ENCODE results near the gene SENP1. TPM values are rescaled to one million over a fixed set of nuclear protein-coding genes. Genes with fewer than 3 reads are reported as not detected.

Gene SENP1
- total RNA-seq, 1 experiment from 2014 or later: 41.6 TPM

GRCh38 chr12:48021485-48022179 is 84.2 kb downstream of the SENP1 start:
- no peaks in the 10 kb centered on the region for H3K4me1 ChIP-seq (ENCODE audit: insufficient read depth, low read length, poor library complexity, severe bottlenecking)
- no TSS peak for BruUV-seq (replicated peaks)
- ChIA-PET CTCF (no interaction called here), POLR2A (ENCODE audit: low non-redundant PET) (no interaction called here)
- no peak for DNase-seq (ENCODE audit: low spot score)
- H3K36me3 ChIP-seq (ENCODE audit: insufficient read depth, low read length, poor library complexity, severe bottlenecking): no peaks in the 10 kb centered on the region
- no peaks in the 10 kb centered on the region for H3K9me3 ChIP-seq (ENCODE audit: low read depth, low read length, poor library complexity, severe bottlenecking)
- intact Hi-C loops (cut with micrococcal nuclease; ENCODE audit: unreplicated experiment): no loop called here
- TF ChIP-seq EZH2 (IDR thresholded peaks at IDR 0.05; ENCODE audit: borderline replicate concordance, low read depth, low read length, poor library complexity, severe bottlenecking) (no peak), CTCF (conservative IDR thresholded peaks at IDR 0.05; ENCODE audit: low read depth, low read length) (no peak)
- peaks cover under 1% of the 10 kb centered on the region for H3K27me3 ChIP-seq (replicated peaks; ENCODE audit: insufficient read depth, low read depth, low read length, poor library complexity)
- no peak overlapping the region for H3K4me3 ChIP-seq (ENCODE audit: low read depth, low read length, poor library complexity, severe bottlenecking)
- no peak overlapping the region for H3K27ac ChIP-seq (ENCODE audit: low read depth, low read length, poor library complexity, severe bottlenecking)

- BruUV-seq (replicated peaks): no TSS peak
- H3K4me3 ChIP-seq (ENCODE audit: low read depth, low read length, poor library complexity, severe bottlenecking): no peak overlapping the region
- no peaks in the 10 kb centered on the region for H3K36me3 ChIP-seq (ENCODE audit: insufficient read depth, low read length, poor library complexity, severe bottlenecking)
- ChIA-PET CTCF (no interaction called here), POLR2A (ENCODE audit: low non-redundant PET) (no interaction called here)
- no peak overlapping the region for H3K27ac ChIP-seq (ENCODE audit: low read depth, low read length, poor library complexity, severe bottlenecking)
- H3K9me3 ChIP-seq (ENCODE audit: low read depth, low read length, poor library complexity, severe bottlenecking): no peaks in the 10 kb centered on the region
- no peak for TF ChIP-seq CTCF (conservative IDR thresholded peaks at IDR 0.05; ENCODE audit: low read depth, low read length)
- no peak for TF ChIP-seq EZH2 (IDR thresholded peaks at IDR 0.05; ENCODE audit: borderline replicate concordance, low read depth, low read length, poor library complexity, severe bottlenecking)
- H3K27me3 ChIP-seq (replicated peaks; ENCODE audit: insufficient read depth, low read depth, low read length, poor library complexity): peaks cover 12% of the 10 kb centered on the region
- intact Hi-C loops (cut with micrococcal nuclease; ENCODE audit: unreplicated experiment): no loop called here
- no peaks in the 10 kb centered on the region for H3K4me1 ChIP-seq (ENCODE audit: insufficient read depth, low read length, poor library complexity, severe bottlenecking)
- DNase-seq (ENCODE audit: low spot score): no peak
Observed at GRCh38 chr12:48019639-48020265, 86.1 kb downstream of the SENP1 start.

- H3K4me3 ChIP-seq (ENCODE audit: low read depth, low read length, poor library complexity, severe bottlenecking): no peak overlapping the region
- no peak for DNase-seq (ENCODE audit: low spot score)
- no peaks in the 10 kb centered on the region for H3K4me1 ChIP-seq (ENCODE audit: insufficient read depth, low read length, poor library complexity, severe bottlenecking)
- BruUV-seq (replicated peaks): no TSS peak
- TF ChIP-seq EZH2 (IDR thresholded peaks at IDR 0.05; ENCODE audit: borderline replicate concordance, low read depth, low read length, poor library complexity, severe bottlenecking) (no peak), CTCF (conservative IDR thresholded peaks at IDR 0.05; ENCODE audit: low read depth, low read length) (no peak)
- peaks cover 23% of the 10 kb centered on the region for H3K27me3 ChIP-seq (replicated peaks; ENCODE audit: insufficient read depth, low read depth, low read length, poor library complexity)
- CTCF ChIA-PET: no interaction called here
- intact Hi-C loops (cut with micrococcal nuclease; ENCODE audit: unreplicated experiment): no loop called here
- no peak overlapping the region for H3K27ac ChIP-seq (ENCODE audit: low read depth, low read length, poor library complexity, severe bottlenecking)
- H3K36me3 ChIP-seq (ENCODE audit: insufficient read depth, low read length, poor library complexity, severe bottlenecking): no peaks in the 10 kb centered on the region
- POLR2A ChIA-PET (ENCODE audit: low non-redundant PET): no interaction called here
- no peaks in the 10 kb centered on the region for H3K9me3 ChIP-seq (ENCODE audit: low read depth, low read length, poor library complexity, severe bottlenecking)
Observed at GRCh38 chr12:48018618-48018995, 87.3 kb downstream of the SENP1 start.
